Type B pancreatic cell (in vitro differentiated cells): ENCODE results near the gene RYR2. TPM values are rescaled to one million over a fixed set of nuclear protein-coding genes. Genes with fewer than 3 reads are reported as not detected.
A peak's percentile ranks its signal among the peaks of the same experiment; 100 is the strongest.

Experiments used
- DNase-seq: peaks from one replicate; pipeline ENCODE4 v3.0.0; 2021; ENCODE audit warnings: mixed read lengths; ENCODE audit not compliant: unreplicated experiment; ENCODE audit errors: extremely low spot score
- H3K27ac Mint-ChIP-seq: 2 replicates; pipeline ENCODE4 v1.8.0; 2021; ENCODE audit warnings: mild to moderate bottlenecking, mixed read lengths
- H3K27me3 Mint-ChIP-seq: 2 replicates; pipeline ENCODE4 v1.8.0; 2021; ENCODE audit warnings: mixed read lengths
- H3K36me3 Mint-ChIP-seq: 2 replicates; pipeline ENCODE4 v1.8.0; 2021; ENCODE audit warnings: mixed read lengths
- H3K4me1 Mint-ChIP-seq: one replicate; pipeline ENCODE4 v1.8.0; 2021; ENCODE audit warnings: mixed read lengths; ENCODE audit not compliant: unreplicated experiment
- H3K4me3 Mint-ChIP-seq: 2 replicates; pipeline ENCODE4 v1.8.0; 2021; ENCODE audit warnings: mild to moderate bottlenecking, mixed read lengths
- H3K9me3 Mint-ChIP-seq: 2 replicates; pipeline ENCODE4 v1.8.0; 2021; ENCODE audit warnings: mixed read lengths
- CTCF ChIP-seq: fragments of 200-600 bp; sonication (generic); conservative IDR thresholded peaks from 2 replicates; pipeline ENCODE4 v1.5.0; 2021; ENCODE audit warnings: antibody characterized with exemption, mild to moderate bottlenecking
- total RNA-seq: library from RNA; stranded (reverse); gene quantifications from 2 replicates; pipeline ENCODE4 v1.2.1, GENCODE V29; 2021; ENCODE audit warnings: low replicate concordance

The RYR2 gene
- total RNA-seq, 1 donor from 2014 or later = 0.58 TPM

DNA sequence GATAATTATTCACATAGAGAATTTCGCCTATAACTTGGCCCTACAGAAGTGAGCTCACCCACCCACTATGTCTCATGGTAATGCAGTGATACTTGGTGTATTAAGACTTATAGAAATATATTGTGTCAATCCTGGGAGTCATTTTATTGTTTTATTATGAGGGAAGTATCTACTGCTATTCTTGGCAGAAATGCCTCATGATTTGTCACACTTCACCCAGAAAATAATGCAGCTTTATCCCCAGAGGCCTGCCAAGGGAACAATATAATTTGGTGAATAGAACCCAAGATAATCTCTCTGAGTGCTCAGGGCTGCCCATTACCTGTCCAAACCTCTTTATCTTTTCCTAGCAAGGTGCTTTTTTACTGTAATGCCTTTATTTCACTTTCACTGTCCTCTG lies 750.7 kb downstream of the RYR2 start:
- H3K9me3 Mint-ChIP-seq = no peaks in the 10 kb centered on the region
- no peaks in the 10 kb centered on the region for H3K4me1 Mint-ChIP-seq
- no peak overlapping the region for H3K27ac Mint-ChIP-seq
- no peak overlapping the region for H3K4me3 Mint-ChIP-seq
- no peak for DNase-seq
- TF ChIP-seq CTCF = no peak
- H3K36me3 Mint-ChIP-seq = no peaks in the 10 kb centered on the region
- no peaks in the 10 kb centered on the region for H3K27me3 Mint-ChIP-seq

DNA sequence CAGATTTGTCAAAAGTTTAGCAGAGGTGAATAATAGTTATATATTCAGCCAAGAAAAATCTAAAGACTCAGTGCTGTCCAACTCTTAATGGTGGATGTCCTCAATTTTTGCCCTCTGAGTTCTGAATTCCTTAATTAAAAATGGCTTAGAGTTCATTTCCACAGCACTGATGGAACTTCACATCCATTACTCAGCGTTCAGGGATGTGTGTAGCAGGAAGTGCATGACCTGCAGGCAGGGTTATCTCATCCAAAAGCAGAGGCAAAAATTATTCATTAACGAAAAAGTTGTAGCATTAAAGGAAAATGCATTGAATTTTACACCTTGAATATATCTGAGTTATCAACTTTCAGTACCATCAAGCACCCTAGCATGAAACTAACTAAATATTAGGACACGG lies 752.1 kb downstream of the RYR2 start:
- Mint-ChIP-seq H3K27ac (no peak overlapping the region), H3K4me1 (no peaks in the 10 kb centered on the region), H3K9me3 (no peaks in the 10 kb centered on the region), H3K27me3 (no peaks in the 10 kb centered on the region), H3K36me3 (no peaks in the 10 kb centered on the region), H3K4me3 (no peak overlapping the region)
- TF ChIP-seq CTCF = no peak
- no peak for DNase-seq

DNA sequence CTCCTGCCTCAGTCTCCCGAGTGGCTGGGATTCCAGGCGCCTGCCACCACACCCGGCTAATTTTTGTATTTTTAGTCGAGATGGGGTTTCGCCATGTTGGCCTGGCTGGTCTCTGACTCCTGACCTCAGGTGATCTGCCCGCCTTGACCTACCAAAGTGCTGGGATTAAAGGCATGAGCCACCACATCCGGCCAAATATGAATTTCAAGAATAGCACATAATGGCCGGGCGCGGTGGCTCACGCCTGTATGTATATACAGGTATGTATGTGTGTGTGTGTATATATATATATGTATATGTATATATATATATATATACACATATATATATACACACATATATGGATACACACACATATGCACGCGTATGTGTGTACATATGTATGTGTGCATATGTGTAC lies 753.6 kb downstream of the RYR2 start:
- Mint-ChIP-seq H3K4me3 (no peak overlapping the region), H3K4me1 (no peaks in the 10 kb centered on the region)

DNA sequence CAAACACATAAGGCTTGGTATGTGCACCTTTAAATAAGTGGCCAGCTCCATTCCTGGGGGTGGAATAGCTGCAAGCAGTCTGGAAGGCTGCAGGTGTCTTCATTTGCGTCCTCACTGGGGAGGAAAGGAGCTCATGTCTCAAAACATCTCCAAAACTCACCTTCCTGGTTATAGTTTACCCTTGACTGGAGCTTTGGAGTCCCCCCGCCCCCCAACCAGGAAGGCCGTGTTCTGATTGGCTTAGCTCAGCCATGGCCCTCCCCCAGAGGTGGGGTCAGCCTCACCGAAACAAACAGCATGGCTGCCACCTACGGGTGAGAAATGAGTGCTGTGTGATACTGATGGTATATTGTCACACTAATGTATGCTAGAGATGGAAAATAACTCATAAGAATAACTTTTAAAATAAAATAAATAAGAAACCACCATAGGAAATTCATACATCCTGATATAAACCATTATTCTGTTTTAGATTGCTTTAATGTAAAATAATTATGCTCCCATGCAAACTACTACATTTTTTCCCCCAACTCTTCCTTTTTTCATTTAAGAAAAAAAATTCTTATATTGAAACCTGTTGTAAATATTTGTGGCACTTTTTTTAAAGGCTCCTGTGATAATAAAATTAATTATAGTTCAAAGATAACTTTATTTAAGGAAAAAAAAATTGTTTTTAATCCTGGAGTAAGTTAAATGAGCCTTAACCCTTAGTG lies 757.9 kb downstream of the RYR2 start:
- Mint-ChIP-seq H3K36me3 (no peaks in the 10 kb centered on the region), H3K27ac (no peak overlapping the region), H3K27me3 (no peaks in the 10 kb centered on the region), H3K4me3 (no peak overlapping the region), H3K4me1 (no peaks in the 10 kb centered on the region), H3K9me3 (no peaks in the 10 kb centered on the region)
- DNase-seq = no peak
- peak; percentile 62 for TF ChIP-seq CTCF

More for the DNA sequence above, 753.6 kb downstream of the RYR2 start:
- Mint-ChIP-seq H3K27me3 (no peaks in the 10 kb centered on the region), H3K27ac (no peak overlapping the region), H3K36me3 (no peaks in the 10 kb centered on the region), H3K9me3 (no peaks in the 10 kb centered on the region)
- TF ChIP-seq CTCF = no peak
- DNase-seq = no peak

- no peak for TF ChIP-seq CTCF
- Mint-ChIP-seq H3K27ac (no peak overlapping the region), H3K27me3 (no peaks in the 10 kb centered on the region), H3K9me3 (no peaks in the 10 kb centered on the region), H3K4me3 (no peak overlapping the region), H3K4me1 (no peaks in the 10 kb centered on the region), H3K36me3 (no peaks in the 10 kb centered on the region)
- no peak for DNase-seq
Measured at GRCh38 chr1:237804516-237804915, 762.5 kb downstream of the RYR2 start.
